ENCODE results near the gene LAMP5. TPM values are rescaled to one million over a fixed set of nuclear protein-coding genes. Genes with fewer than 3 reads are reported as not detected.

The LAMP5 gene
- total RNA-seq, 2 donors from 2014 or later, result 0.27 to 0.53 TPM

DNA sequence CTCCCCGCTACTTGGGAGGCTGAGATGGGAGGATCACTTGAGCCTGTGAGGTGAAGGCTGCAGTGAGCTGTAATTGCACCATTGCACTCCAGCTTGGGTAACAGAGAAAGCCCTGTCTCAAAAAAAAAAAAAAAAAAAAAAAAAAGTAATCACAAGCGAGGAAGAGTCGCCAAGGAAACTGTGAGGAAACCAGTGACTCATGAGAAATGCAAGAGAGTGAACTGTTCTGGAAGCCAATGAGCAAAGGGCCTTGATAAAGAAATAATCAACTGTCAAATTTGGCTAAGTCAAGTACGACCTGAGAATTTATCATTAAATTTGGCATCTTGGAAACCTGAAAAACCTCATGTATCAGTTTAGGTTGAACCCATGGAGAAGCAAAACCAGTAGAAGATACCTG, 16.1 kb upstream of the LAMP5 start:
- no peak for DNase-seq
- no peak for ATAC-seq
- intact Hi-C loops (cut with DNase I, micrococcal nuclease), result no loop called here

GRCh38 chr20:9499126-9499899, 15.1 kb upstream of the LAMP5 start:
- intact Hi-C loops (cut with DNase I, micrococcal nuclease), result no loop called here
- ATAC-seq, result no peak
- no peak for DNase-seq

DNA sequence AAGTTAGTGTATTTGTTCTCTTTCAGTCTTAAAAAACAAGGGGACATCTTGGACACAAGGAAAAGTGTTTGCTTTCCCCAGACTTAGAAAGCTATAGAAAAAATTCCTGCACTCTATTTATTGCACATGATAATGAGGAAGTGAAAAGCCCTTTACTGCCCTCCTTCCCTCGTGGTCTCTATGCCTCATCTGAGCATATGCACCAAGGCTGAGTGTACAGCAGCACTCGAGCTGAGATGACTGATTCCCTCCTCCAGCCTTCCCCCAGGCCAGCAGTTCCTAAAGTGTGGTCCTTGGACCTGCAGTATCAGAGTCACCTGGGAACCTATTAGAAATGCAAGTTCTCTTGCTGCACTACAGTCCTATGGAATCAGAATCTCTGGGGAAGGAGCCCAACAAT, 14.3 kb upstream of the LAMP5 start:
- ATAC-seq, result peak; percentile 81
- DNase-seq, result peak; percentile 12 to 40
- intact Hi-C loops (cut with DNase I, micrococcal nuclease), result no loop called here

- intact Hi-C loops (cut with DNase I, micrococcal nuclease), result no loop called here
- DNase-seq (no peak), ATAC-seq (peak; percentile 88)
Measured at GRCh38 chr20:9501473-9501872, 12.9 kb upstream of the LAMP5 start.

- intact Hi-C loops (cut with DNase I, micrococcal nuclease), result no loop called here
- DNase-seq (no peak), ATAC-seq (no peak)
Measured at GRCh38 chr20:9503526-9504245, 10.7 kb upstream of the LAMP5 start.

DNA sequence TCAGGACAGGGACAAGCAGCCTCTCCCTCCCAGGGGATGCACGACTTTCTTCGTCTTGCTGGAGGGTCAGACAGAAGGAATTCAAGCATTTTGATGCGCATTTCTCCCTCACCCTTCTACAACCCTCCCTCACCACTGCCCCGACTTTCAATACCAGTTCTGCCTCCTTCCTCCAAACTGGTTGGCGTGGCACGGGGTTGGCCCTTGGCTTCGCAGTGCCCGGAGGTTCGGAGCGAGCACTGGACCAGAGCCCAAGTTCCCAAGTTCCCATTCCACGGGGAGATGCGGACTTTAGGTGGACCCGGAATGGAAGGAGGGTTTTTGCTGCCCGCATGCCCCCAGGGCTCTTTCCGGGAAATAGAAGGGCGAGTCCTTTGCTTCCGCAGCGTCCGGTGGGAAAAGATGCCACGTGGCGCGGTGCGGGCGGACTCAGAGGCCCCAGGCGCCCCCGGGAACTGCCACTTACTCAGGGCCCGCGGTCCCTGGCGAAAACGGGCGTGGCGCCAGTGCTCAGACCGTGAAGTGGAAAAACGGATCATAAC, 8.0 kb upstream of the LAMP5 start:
- ATAC-seq (no peak), DNase-seq (no peak)
- intact Hi-C loops (cut with DNase I, micrococcal nuclease), result no loop called here

GRCh38 chr20:9506964-9507369, 7.4 kb upstream of the LAMP5 start:
- intact Hi-C loops (cut with DNase I, micrococcal nuclease), result no loop called here
- ATAC-seq (no peak), DNase-seq (no peak)

DNA sequence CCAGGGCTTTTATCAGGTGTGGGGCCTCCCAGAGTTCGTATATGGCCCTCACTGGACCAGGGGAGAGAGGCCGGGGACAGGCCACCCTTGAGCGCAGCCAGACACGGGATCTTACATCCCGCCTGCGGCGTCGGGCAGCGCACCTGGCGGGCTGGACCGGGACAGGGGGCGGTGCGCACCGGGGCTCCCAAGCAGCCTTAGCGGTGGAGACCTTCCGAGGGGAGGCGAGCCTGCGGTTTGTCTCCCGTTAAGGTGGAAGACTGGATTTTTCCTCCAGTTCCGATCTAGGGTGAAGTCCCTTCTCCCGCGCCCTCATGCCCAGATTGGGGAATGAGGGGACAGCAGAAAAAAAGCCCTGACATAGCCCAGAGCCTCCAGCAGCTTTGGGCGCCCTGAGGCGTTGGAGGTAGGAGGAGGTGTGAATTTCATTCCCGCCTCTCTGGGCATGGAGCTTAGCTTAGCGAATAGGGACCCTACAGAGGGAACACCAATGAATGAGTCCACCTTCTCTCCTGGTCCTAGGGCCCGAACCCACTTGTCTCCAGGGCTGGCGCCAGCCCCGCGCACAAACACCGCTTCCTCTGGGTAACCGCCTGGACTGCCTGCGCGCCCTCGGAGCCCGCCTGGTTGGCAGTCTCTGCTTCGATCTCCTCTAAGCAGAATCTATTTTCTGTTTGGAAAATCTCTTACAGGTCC, 6.7 kb upstream of the LAMP5 start:
- DNase-seq, result no peak
- ATAC-seq, result no peak
- intact Hi-C loops (cut with DNase I, micrococcal nuclease), result no loop called here

DNA sequence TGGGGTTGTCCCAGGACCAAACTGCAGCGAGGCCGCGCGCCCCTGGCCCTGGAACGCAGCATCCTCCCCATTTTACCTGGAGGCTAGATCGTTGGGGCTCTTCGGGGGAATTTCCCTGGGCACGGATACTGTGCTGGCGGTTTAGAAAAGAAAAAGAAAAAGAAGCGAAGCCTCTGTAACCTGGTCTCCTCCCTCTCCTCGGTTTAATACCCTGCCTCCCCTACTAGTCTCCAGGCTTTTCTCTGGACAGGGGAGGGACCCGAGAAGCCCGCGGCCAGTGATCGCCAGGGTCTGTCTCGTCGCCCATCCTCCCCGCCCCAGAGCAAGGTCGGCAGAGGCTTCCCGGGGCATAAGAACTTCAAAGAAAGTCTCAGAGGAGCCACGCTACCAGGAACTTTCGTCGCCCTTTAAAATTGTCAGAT, 6.1 kb upstream of the LAMP5 start:
- ATAC-seq, result no peak
- intact Hi-C loops (cut with DNase I, micrococcal nuclease), result no loop called here
- no peak for DNase-seq

- intact Hi-C loops (cut with DNase I, micrococcal nuclease), result no loop called here
- no peak for DNase-seq
- no peak for ATAC-seq
Measured at GRCh38 chr20:9508696-9509178, 5.7 kb upstream of the LAMP5 start.

DNA sequence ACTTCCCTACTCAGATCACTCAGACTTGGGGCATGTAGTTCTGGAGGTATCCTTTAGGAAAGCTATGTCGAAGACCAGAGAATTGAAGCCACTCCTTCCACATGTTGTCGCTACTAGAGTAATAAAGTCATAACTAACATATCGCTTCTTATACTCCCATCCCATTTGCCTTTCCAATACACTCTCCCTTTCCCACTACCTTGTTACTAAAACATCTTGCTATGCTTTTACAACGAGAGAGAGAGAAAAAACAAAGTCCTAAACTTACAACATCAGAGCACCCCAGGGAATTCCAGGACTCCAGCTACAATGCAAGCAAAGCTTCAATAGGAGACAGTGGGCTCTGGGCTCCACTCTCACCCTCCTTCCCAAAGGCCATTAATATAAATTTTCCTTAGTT, 5.1 kb upstream of the LAMP5 start:
- DNase-seq, result no peak
- intact Hi-C loops (cut with DNase I, micrococcal nuclease), result no loop called here
- no peak for ATAC-seq

DNA sequence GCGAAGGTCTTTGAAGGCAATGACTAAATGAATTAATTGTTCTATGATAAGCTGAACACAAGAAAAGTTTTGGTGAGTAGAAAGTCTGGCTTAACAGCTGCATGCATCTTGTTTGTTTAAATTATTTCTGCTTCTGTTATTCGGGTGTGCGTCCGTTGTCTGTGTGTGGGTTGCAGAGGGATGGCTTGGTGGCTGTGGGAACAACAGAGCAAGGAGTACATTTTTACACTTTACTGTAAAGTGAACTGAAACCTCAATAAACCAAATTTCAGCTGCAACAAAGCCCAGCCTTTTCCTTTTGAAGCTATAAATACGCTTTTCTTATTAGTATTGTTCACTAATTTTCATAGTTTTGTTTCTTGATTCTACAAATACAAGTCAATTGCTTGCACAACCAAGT, 3.5 kb upstream of the LAMP5 start:
- intact Hi-C loops (cut with DNase I, micrococcal nuclease), result no loop called here
- DNase-seq (no peak), ATAC-seq (no peak)

GRCh38 chr20:9514072-9514460, 324 bp upstream of the LAMP5 start:
- intact Hi-C loops (cut with DNase I, micrococcal nuclease), result no loop called here
- ATAC-seq (no peak), DNase-seq (no peak)

- intact Hi-C loops (cut with DNase I, micrococcal nuclease), result no loop called here
- DNase-seq (no peak), ATAC-seq (no peak)
Measured at GRCh38 chr20:9515214-9515585, 810 bp downstream of the LAMP5 start.

GRCh38 chr20:9515741-9516233, 1.4 kb downstream of the LAMP5 start:
- ATAC-seq, result no peak
- intact Hi-C loops (cut with DNase I, micrococcal nuclease), result no loop called here
- no peak for DNase-seq

DNA sequence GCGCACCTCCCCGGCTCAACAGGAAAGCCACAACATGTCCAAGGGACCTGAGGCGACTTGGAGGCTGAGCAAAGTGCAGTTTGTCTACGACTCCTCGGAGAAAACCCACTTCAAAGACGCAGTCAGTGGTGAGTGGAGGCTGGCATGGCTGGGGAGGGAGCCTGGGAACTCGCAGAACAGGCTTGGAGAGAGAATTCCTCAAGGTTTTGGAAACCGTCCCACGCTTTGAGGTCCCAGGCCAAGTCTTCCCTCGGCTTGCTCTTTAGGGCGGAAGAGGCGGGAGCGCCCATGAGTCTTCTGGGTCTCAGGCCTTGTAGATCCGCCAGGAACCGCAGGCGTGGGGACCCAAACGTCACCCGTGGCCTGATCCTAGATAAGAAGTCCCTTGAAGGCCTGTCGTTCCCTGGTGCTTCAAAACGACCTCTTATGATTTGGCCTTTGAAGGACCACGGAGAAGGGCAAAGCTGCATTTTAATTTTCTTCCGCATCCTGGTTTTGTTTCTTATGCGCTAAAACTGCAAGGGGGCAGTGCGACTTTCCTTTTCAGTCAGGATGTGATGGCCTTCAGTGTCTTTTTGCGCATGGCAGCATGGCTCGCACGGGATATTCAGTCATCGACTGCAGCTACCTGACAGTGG, 2.0 kb downstream of the LAMP5 start:
- ATAC-seq (no peak), DNase-seq (no peak)
- intact Hi-C loops (cut with DNase I, micrococcal nuclease), result no loop called here

GRCh38 chr20:9517297-9518162, 3.1 kb downstream of the LAMP5 start:
- ATAC-seq (no peak), DNase-seq (no peak)

DNA sequence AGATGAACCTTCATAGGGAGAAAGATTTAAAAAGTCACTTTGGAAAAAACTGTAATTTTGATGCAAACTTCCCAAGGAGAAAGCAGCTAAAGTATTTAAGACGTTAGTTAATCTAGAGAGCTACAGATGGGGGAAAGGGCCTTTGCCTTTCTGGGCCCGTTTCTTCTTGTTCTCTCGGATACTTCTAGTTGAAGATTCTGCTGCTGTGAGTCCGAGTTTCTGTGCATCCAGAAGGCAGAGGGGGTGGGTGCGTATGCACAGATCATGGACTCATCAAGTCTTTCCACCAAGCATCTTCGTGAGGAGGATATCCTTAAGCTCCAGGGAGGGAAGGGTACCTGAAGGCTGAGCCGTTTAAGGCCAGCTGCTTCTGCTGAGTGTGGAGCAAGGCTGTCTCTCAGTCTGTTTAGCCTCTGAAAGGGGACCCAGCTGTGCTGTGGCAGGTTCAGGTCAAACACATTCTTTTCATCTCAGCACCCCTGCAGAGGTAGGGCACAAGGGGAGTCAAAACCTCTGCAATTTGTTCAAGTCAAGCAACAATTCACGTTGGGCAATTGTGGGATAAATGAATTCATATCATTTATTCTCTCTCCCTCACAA, 4.3 kb downstream of the LAMP5 start:
- DNase-seq, result no peak
- no peak for ATAC-seq
- intact Hi-C loops (cut with DNase I, micrococcal nuclease), result no loop called here

More at GRCh38 chr20:9517297-9518162, 3.1 kb downstream of the LAMP5 start:
- intact Hi-C loops (cut with DNase I, micrococcal nuclease), result no loop called here

Measured in left colon (tissue), 2 donors.